CD4-positive, alpha-beta T cell (primary cell): ENCODE data around the gene GJA5. TPM values are rescaled to one million over a fixed set of nuclear protein-coding genes. Genes with fewer than 3 reads are reported as not detected.

Source experiments
- ATAC-seq: fragments of 200-7000 bp; cut with Tn5 transposase; one replicate; pipeline ENCODE4 v1.10.0; 2022; ENCODE audit warnings: mild to moderate bottlenecking; ENCODE audit not compliant: poor library complexity
- CTCF ChIA-PET: fragments of 350-600 bp; sonication (Branson Sonifier 250); formaldehyde crosslinking; loops from one replicate; lab custom pipeline; 2021; ENCODE audit warnings: antibody characterized with exemption, inconsistent platforms; lab: Charles Lee
- POLR2A ChIA-PET: fragments of 350-600 bp; sonication (Branson Sonifier 250); formaldehyde crosslinking; loops from one replicate; lab custom pipeline; 2021; ENCODE audit warnings: antibody characterized with exemption, inconsistent platforms; lab: Charles Lee
- DNase-seq, 14 experiments: peaks; one replicate each; pipeline ENCODE4 v3.0.0-alpha.2; 2013 to 2020; ENCODE audit warnings: mixed read lengths in 2 of 14
- H3K27ac ChIP-seq, 2 donors: one replicate each; pipeline versions ENCODE4 v1.5.1 to v1.7.0; 2013; ENCODE audit warnings: low read length in 2 of 2, low read depth in 1 of 2, mild to moderate bottlenecking in 1 of 2
- H3K27me3 ChIP-seq, 2 experiments: 1 replicate in 1 of 2; 2 replicates in 1 of 2; pipeline versions ENCODE4 v1.6.1 to v1.7.0; 2013; ENCODE audit warnings: low read length in 2 of 2, control low read depth in 1 of 2, mild to moderate bottlenecking in 1 of 2, moderate library complexity in 1 of 2; ENCODE audit not compliant: insufficient read depth in 2 of 2, control insufficient read depth in 1 of 2
- H3K36me3 ChIP-seq: one replicate; pipeline ENCODE4 v1.6.1; 2013; ENCODE audit warnings: low read length, control low read depth; ENCODE audit not compliant: insufficient read depth
- H3K4me1 ChIP-seq: one replicate; pipeline ENCODE4 v1.6.1; 2013; ENCODE audit warnings: low read length, control low read depth; ENCODE audit not compliant: insufficient read depth
- H3K4me3 ChIP-seq: one replicate; pipeline ENCODE4 v1.5.1; 2013; ENCODE audit warnings: mild to moderate bottlenecking, low read length, moderate library complexity
- H3K9me3 ChIP-seq, 2 experiments: 1 replicate in 1 of 2; 2 replicates in 1 of 2; pipeline versions ENCODE4 v1.6.1 to v1.7.0; 2013; ENCODE audit warnings: low read length in 2 of 2, mild to moderate bottlenecking in 2 of 2, control low read depth in 1 of 2, moderate library complexity in 1 of 2; ENCODE audit not compliant: control insufficient read depth in 1 of 2, insufficient read depth in 1 of 2
- H3K27ac Mint-ChIP-seq: one replicate; pipeline ENCODE4 v1.8.0; 2020; ENCODE audit warnings: mixed read lengths
- H3K27me3 Mint-ChIP-seq: one replicate; pipeline ENCODE4 v1.8.0; 2021; ENCODE audit warnings: mixed read lengths
- H3K36me3 Mint-ChIP-seq: one replicate; pipeline ENCODE4 v1.8.0; 2021; ENCODE audit warnings: low read depth, mixed read lengths
- H3K4me1 Mint-ChIP-seq: one replicate; pipeline ENCODE4 v1.8.0; 2021; ENCODE audit warnings: low read depth, mixed read lengths
- H3K4me3 Mint-ChIP-seq: one replicate; pipeline ENCODE4 v1.8.0; 2020; ENCODE audit warnings: mild to moderate bottlenecking, mixed read lengths
- H3K9me3 Mint-ChIP-seq: one replicate; pipeline ENCODE4 v1.8.0; 2020; ENCODE audit warnings: mixed read lengths
- CTCF ChIP-seq: fragments of 200-600 bp; IDR thresholded peaks from one replicate; pipeline ENCODE4 v1.8.0; 2022; ENCODE audit warnings: antibody characterized with exemption, mild to moderate bottlenecking
- intact Hi-C, 2 experiments: fragments of 100-400 bp; cut with DNase I in 1 of 2; cut with micrococcal nuclease in 1 of 2; formaldehyde crosslinking; loops; one replicate each; pipeline versions ENCODE4 v1.15.1 to v1.9.0; 2023 to 2025; cut with DNase I, micrococcal nuclease
- total RNA-seq, 174 experiments: library from RNA in 2 of 174; stranded (reverse) in 2 of 174; gene quantifications; one replicate each; pipeline ENCODE4 v1.2.3 and lab custom pipeline; 2021 to 2026

The GJA5 gene
- total RNA-seq, 2 experiments from 2014 or later: not detected

GRCh38 chr1:147798731-147799130, 38.3 kb upstream of the GJA5 start:
- peaks cover 16% of the 10 kb centered on the region for H3K27me3 Mint-ChIP-seq
- no peak overlapping the region for H3K27ac Mint-ChIP-seq
- Histone ChIP-seq H3K27me3 (peaks cover 0 to 2% of the 10 kb centered on the region in 2 experiments), H3K36me3 (no peaks in the 10 kb centered on the region), H3K4me1 (no peaks in the 10 kb centered on the region), H3K9me3 (no peaks in the 10 kb centered on the region), H3K4me3 (no peak overlapping the region), H3K27ac (no peak overlapping the region)
- intact Hi-C loops: loop anchor here in 1 of 2 experiments (5.0 kb wide), 1 partner anchor 49 kb away; no protein-coding TSS in a partner anchor
- no peaks in the 10 kb centered on the region for H3K9me3 Mint-ChIP-seq
- ChIA-PET CTCF (no interaction called here), POLR2A (no interaction called here)
- ATAC-seq (no peak), DNase-seq (no peak)
- no peak overlapping the region for H3K4me3 Mint-ChIP-seq
- H3K36me3 Mint-ChIP-seq: no peaks in the 10 kb centered on the region
- H3K4me1 Mint-ChIP-seq: no peaks in the 10 kb centered on the region
- no peak for TF ChIP-seq CTCF

GRCh38 chr1:147794570-147794969, 34.2 kb upstream of the GJA5 start:
- H3K4me3 ChIP-seq: no peak overlapping the region
- CTCF ChIA-PET: no interaction called here

DNA sequence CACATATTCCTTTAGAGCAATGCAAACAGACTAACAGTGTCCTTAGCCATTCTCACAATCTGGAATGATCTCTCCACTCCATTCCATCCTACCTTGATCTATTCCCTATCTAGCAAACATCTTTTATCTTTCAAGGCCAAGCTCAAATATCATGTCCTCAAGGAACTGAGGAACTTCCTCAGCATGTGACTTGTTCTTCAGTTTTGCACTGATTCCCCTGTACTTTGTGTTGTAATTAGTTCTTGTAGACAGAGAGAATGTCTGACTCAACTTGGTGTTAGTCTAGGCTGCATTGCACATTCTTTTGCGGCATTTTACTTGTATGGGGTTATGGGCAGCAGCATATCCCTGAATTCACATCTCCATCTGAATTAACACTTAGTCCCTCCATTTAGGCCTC, 31.5 kb upstream of the GJA5 start:
- no peak for TF ChIP-seq CTCF
- Histone ChIP-seq H3K9me3 (no peaks in the 10 kb centered on the region), H3K27ac (no peak overlapping the region), H3K36me3 (no peaks in the 10 kb centered on the region), H3K4me3 (no peak overlapping the region), H3K27me3 (no peaks in the 10 kb centered on the region), H3K4me1 (no peaks in the 10 kb centered on the region)
- H3K4me3 Mint-ChIP-seq: no peak overlapping the region
- no peak overlapping the region for H3K27ac Mint-ChIP-seq
- intact Hi-C loops: no loop called here
- peaks cover 10% of the 10 kb centered on the region for H3K27me3 Mint-ChIP-seq
- no peaks in the 10 kb centered on the region for H3K9me3 Mint-ChIP-seq
- no peaks in the 10 kb centered on the region for H3K4me1 Mint-ChIP-seq
- ATAC-seq: no peak
- ChIA-PET CTCF (no interaction called here), POLR2A (no interaction called here)
- no peak for DNase-seq
- no peaks in the 10 kb centered on the region for H3K36me3 Mint-ChIP-seq

More at GRCh38 chr1:147794570-147794969, 34.2 kb upstream of the GJA5 start:
- Mint-ChIP-seq H3K9me3 (no peaks in the 10 kb centered on the region), H3K4me1 (no peaks in the 10 kb centered on the region), H3K36me3 (no peaks in the 10 kb centered on the region), H3K27ac (no peak overlapping the region), H3K4me3 (no peak overlapping the region), H3K27me3 (peaks cover 12% of the 10 kb centered on the region)
- ATAC-seq (no peak), DNase-seq (no peak)
- intact Hi-C loops: no loop called here
- no peak overlapping the region for H3K27ac ChIP-seq
- H3K27me3 ChIP-seq: no peaks in the 10 kb centered on the region
- H3K4me1 ChIP-seq: no peaks in the 10 kb centered on the region
- POLR2A ChIA-PET: no interaction called here
- H3K36me3 ChIP-seq: no peaks in the 10 kb centered on the region
- no peaks in the 10 kb centered on the region for H3K9me3 ChIP-seq
- no peak for TF ChIP-seq CTCF
